NCI-H2107 (cell line): ENCODE data around the gene TBPL1.

Experiments
- DNase-seq: peaks from one replicate; lab custom pipeline; 2025; lab: John Stamatoyannopoulos, UW

TBPL1 gene

DNA sequence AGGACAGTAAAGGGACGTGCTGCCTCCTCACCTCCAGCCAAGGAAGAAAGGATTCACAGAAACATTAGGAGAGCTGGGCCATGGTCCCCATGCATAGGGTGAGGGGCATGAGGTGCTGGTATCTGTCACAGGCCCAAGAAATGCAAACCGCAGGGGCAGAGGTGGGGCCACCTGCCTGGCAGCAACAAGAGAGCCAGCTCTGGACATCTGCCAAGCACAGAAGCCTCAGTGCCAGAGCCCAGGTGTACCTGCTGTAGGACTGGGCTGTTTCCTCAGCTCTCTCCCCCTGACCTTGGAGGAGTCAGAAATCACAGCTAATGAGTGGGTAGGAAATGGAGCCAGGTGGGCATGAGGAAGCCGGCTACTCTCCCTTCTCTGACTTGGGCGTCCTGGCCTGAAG is 54.1 kb downstream of the TBPL1 start:
- peak; percentile 74 for DNase-seq

DNA sequence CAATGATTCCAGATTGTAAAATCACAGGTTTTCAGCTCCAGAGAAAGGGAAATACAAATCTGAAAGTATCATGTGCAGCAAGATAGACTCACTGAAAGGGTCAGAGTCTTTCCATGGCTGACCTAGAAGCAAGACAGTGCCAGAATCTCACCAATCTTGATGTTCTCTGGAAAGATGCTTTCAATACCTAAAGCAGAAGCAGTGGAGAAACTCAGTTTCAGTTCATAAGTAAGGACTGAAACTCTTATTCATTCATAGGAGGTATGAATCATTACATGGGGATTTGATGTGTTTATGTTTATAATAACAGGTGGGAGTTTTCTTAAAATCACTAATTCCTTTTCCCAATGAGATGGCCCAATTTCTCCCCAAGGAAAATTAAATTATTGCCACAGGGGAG is 56.9 kb downstream of the TBPL1 start:
- no peak for DNase-seq

DNA sequence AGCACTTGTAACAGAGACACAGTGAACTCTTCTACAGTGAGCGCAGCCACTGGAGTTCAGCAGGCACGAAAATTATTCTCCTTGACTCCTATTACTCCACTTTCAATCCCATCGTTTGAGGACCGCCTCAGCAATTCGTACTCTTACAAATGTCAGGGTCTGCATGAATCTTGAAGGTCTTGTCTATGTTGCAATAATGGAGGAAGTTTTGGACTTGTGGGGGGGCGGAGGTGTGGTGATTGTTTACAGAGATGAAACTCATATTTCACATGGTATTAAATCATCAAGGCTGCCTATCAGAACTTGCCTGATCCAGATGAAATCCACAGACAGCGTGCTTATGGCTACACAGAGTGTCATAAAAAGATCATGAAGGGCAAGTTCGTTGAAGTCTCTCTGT is 57.4 kb downstream of the TBPL1 start:
- no peak for DNase-seq

DNA sequence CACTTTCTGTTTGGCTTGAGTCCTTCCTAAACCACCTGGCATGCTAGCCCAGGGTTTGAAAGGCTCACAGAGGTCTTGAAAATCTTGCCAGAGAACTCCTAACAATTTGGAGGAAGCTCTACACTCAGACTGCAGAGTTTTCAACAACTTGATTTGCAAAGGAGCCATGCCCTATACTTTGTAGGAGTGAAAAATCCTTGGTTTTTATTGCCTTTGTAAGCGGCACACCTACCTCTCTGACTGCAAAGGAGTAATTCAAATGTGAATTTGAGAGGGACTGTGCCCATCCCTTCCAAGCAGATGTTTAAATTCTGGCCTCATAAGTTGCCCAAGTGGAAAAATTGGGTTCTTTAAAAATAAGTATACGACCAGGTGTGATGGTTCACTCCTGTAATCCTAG is 58.0 kb downstream of the TBPL1 start:
- no peak for DNase-seq

DNA sequence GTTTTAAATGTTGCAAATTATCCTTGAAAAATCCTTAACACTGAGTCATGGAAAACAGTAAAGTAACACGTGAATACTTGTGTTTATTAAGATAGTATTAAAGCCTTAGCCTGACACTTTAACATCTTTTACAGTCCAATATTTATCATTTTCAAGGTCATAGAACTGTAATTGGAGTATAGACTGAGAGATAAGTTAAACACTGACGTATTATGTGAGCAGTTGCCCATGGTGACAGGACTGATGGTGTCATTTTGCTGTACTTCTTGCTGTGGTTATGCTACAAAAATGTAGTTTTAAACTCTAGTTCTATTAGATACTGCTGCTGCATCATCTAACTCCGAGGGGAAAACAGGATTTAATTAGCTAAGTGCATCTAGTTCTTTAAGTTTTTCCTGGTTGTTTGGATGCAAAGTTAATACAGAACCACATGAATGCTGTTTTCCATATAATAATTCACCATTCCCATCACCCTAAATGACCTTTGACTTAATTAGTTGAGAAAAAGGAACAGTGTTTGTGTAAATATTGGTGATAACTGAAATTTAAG is 61.6 kb downstream of the TBPL1 start:
- no peak for DNase-seq

DNA sequence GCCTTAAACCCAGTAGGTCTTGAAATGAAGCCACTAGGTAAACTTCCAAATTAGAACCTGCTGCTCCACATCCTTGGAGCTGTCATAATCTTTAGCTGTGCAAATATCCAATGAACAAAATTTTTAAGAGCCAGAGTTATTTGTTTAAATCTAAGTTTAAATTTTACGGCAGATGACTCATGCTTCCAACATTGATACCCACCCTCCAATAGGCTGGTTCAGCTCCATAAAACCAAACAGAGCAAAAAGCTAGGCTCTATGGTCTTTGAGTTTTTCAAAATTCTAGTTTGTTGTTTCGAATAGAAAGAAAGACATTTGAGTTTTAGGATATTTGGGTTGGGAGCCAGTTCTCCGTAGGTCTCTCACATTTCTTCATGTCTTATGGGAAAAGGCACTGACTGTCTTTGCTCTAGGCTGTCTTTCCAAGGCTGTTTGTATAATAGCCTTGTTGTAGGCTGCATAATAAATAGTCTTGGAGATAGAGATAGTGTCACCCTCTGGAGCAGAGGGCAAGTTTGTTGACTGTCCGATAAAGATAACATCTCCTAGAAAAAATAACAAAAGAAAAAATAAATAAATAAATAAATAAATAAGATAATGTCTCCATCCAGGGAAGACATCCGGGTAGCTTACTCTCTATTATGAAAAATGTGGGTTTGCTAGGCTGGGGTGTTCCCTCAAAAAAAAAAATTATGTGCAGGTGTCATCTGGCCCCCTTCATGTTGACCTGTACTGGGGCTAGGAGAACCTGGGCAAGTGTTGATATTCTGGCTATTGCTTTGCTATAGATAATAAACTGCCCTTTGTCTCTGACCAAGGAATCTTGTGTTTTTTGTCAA is 62.9 kb downstream of the TBPL1 start:
- DNase-seq: no peak

DNA sequence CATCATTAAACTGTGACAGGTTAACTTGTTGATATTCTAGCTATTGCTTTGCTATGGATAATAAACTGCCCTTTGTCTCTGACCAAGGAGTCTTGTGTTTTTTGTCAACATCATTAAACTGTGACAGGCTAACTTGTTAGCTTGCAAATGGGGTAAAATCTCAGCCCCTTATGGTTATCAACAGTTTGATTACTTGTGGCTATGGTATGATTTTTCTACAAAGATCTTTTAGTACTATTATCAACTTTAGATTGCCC is 63.5 kb downstream of the TBPL1 start:
- DNase-seq: no peak

DNA sequence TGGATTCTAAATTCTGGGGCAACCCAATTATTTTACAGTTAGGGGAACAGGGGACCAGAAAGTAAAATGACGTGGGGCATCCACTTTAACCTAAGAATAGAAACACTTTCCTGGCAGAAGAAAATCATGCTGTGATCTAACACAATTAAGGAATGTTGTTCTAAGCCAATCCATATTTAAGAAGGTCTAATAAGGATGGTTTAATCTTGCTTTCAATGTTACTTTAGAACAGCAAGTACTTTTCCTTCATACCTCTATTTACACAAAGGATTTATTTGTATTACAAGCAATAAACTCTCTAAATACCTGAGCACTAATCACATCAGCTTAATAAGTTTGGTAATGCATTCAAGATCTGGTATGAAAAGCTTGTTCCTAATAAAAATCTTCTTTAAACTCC is 67.0 kb downstream of the TBPL1 start:
- no peak for DNase-seq

DNA sequence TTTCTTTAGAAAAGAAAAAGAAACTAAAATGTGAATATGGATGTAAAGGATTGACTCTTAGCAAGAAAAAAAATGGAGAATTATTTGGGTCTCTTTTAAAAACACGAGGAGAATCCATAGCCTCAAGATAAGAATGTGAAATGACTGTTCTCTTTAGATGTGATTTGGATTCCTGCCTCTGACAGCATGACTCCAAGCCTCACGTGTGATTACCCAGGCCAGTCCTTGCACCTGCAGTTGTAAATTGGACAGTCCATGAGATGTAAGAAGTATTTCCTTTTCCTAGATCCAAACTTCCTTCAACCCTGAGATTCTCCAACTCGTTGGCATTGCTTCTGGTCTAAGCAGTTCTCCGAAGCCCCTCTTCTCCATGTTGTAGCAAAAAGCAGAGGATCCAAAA is 67.5 kb downstream of the TBPL1 start:
- no peak for DNase-seq

DNA sequence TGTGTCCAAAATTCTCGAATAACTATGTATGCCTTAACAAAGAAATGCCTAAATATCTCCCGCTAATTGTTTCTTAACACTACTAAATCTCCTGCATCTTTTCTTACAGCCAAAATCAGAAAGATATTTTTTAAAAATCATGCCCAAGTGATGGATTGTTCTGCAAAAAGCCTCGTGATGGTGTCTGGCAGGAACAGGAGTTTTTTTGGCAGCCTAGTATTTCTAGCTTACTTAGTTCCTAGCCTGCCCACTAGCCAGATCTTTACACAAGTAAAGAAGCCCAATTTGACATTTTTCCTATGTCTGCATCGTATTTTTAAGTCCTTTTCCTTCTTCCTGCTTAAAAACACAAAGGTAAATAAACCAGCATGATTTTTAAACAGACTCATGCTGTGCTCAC is 67.9 kb downstream of the TBPL1 start:
- no peak for DNase-seq

DNA sequence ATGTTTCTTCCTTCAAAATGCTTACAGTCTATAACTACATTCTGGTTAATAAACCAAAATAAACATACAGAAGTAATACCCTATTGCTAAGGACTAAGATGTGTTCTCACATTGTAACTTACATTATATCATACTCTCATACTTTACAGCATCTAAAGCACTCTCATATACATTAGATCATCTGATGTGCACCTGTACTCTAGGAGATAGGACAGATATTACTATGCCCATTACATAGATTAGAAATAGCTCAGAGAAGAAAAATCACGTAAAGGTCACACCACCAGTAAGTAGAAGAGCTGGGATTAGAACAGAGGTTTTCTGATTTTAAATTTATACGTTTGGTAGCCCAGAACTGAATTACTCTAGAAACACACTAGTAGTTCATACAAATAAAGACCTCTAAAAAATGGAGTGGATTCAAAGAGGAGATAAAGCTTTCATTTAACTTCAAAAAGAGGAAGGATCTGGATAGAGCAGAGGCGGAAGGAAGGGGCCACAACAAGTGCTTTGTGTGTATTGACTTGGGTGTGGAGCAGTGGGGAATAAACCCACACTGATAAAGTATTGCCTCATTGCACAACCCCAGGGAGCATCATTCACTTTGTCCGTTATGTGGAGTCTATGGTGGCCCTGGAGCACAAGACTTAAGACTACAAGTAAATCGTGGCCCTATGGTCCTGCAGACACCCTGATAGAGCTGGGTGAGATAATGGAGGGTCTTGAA is 68.5 kb downstream of the TBPL1 start:
- DNase-seq: no peak

DNA sequence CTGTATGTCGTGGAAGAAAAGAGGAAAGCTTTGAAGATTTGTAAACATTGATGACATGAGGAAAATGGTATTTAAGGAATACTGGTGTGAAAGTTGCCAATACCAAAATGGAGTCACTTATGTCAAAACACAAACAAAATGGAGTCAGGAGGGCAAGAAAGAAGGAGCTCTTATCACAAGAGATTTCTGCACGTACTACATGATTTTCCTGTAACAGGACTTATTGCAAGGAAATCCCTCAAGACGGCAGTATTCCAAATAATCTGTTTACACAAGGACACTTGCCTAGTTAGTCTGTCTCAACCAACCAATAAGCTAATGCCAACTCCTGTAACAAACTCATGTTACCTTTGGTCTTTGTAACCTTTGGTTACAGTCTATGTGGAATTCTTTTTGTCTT is 69.6 kb downstream of the TBPL1 start:
- no peak for DNase-seq

DNA sequence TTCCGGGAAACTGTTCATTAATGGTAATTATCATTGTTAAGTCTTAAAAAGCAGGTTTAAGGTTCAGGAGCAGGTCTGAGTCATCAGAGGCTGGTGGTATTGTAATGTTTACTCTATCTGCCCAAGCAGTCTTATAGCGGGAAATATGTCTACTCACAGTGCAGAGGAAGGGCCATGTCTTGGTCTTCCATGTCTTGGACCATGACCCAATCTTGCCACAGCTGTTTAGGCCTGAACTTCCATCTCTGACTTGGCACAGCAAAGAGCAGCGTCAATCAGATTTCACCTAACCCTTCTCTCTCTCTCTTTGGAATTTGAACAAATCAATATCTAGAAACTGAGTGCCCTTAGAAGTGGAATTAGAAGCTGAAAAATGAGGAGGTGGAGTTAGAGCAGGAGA is 73.6 kb downstream of the TBPL1 start:
- DNase-seq: no peak

DNA sequence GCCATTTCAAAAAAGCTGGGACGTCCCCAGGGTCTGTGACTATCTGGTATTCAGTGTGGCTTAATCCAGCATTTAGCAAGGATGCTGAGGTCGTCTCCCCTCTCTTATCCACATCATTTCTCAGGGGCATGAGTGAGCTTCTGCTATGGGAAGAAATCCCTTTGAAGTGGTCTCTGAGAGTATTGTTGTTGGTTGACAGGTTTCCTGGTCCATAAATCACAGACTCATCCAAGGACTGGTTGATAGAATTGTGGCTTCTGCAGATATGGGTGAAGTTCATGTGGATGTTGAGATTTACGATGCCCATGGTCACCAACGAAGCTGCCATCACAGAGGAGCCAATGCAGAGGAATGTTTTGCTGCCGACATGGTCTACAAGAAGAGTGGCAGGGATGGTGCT is 75.4 kb downstream of the TBPL1 start:
- DNase-seq: no peak

DNA sequence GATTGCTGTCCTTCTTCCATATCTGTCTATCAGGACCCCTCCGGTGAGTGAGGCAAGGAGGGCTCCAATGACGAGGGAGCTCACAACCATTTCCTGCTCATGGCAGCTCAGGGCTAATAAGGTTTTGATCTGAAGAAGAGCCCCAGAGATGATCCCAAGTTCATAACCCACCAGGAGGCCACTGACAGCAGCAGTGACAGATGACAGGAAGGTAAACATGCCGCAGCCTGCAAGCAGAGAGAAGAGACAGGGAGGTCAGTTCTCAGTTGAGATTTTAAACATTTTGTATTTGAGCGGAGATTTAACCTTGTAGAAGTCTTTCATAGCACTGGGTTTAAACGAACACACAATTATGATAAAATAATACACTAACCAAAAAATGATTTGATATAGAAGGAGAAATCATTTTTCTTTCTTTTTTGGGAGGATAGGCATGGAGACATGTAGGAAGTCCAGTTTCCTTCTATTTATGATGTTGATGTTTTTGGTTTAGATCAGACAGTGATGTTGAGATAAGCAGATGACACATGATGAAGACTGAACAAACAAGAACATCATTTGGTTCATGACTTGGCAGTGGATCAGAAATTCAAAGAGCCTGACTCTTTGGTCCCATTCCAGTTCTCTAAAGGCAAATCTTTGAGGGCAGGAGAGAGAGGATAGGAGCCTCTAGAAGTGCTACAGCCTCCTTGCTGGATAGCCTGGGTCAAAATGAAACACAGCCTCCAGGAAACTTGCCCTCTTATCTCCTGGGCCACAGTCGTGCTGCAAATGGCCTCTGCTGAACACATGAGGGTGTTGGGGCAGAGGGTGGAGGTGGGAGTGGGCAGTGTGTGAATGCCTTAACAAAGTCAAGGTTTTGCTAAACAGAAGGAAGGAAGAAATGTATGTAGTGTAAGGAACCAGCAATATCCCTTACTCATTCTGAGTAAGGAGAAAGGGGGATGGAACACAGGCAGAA is 76.8 kb downstream of the TBPL1 start:
- no peak for DNase-seq

DNA sequence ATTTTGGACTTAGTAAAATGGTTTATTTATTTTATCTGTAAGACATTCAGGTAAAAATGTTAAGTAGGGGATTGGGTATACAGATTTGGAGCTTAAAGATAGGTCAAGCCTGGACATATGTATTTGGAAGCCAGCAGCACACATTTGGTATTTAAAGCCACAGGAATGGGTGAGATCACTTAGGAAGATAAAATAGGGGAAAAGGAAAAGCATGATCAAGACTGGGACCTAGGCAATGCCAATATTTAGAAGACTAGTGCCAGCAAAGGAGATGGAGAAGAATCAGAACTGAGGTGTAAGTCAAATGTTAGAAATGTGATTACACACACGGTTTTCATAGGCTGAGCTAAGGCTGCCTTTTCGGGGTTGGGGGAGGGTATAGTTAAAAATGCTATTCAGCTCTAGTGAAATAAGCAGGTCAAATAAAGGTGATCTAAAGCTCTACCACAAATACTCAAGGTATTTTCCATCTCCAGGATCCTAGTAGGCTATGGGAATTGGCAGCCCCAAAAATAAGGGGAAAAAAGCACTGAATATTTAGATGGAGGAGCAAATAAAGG is 78.8 kb downstream of the TBPL1 start:
- DNase-seq: no peak

DNA sequence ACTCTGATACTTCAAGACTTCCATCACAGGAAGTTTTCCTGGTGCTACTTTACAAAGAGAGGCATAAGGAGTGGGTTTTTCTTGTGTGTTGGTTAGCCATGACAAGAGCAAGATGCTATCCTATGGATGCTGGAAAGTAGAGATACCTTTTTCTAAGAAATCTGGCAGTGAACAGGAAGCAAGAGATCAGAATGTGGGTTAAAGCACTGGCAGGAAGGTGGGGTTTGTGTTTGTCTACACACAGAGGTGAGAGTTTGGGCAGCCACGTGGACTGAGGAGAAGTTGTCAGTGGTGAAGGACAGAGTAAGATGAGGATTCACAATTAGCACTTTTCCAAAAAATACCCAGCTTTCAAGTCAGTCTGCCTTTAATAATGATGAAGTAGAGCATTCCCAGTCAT is 81.5 kb downstream of the TBPL1 start:
- DNase-seq: no peak

DNA sequence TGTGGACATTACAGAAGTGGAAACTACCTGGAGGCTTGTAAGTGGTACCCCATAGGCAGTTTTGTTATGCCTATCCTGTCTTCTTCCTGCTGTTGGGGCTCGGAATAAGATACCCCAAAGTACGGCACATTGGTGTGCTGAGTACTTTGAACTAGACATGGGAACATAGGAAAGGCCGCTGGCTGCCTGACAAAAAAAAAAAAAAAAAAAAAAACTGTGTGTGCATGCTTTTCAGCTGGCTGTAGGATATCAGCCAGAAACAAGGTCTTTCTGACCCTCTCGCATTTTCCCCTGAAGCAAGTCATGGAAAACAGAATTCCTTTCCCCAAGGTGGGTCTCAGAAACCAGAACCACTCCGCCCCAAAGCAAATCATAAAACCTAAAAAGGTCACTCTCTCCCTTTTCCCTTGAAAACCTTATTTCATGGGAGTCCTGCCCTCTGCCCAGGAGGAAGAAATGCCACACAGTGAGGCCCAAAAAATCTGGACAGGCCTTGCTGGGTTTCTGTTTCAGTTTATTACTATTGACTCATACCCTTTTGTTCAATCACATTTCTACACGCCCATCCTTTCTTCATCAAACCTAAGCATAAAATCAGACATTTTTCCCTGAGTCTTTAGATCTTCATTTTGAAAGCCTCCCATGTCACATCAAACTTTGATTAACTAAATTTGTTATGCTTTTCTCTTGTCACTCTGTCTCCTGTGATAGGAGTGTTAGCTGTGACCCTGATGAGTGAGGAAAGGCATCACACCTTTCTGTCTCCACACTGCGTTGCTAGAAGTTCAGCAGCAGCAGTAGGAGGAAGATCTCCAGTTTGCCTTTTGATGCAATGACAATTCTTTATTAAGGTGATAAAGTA is 82.2 kb downstream of the TBPL1 start:
- no peak for DNase-seq

DNA sequence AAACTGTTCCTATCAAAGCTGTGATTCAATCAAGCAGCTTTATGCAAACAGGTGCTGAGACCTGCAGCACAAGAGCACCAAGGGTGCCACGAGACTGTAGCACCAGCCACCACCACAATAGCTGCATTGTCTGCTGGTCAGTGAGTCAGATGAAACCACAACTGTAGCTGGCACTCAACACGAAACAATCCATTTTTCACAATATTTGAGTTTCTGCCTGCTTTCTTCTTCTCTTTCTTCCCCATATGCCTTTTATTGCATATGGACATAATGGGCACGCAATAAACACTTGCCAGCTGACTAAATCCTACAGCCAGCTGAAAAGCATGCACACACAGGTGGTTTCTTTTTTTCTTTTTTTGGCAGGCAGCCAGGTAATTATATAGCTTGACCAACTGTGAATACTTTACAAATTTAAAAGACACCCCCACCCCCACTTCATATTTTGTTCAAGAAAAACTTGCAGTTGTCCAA is 82.8 kb downstream of the TBPL1 start:
- peak; percentile 73 for DNase-seq

DNA sequence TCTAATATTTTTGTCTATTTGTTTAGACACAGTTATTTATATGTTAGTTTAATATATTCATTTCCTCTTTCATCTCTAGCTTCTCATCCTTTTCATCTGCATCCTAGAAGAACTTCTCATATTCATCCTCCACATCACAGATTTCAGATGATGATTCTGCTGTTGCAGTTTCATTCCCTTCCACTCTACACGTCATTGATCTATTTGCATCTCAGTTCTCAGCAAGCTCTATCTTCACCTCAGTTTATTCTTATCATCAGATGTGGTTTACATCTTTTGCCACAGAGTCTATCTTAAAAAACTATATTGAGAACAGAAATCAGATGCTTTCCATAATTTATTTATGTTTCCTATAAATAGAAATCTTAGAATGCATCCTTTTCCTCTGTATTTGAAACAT is 86.1 kb downstream of the TBPL1 start:
- no peak for DNase-seq
